SK-N-SH treated with all-trans-retinoic acid at 6 μM for 48 hours (cell line): ENCODE measurements around the gene SKI.

Source experiments
- ARNTL ChIP-seq: fragments of 450-650 bp; formaldehyde crosslinking; IDR thresholded peaks from 2 replicates; pipeline ENCODE4 v1.5.0; 2020; ENCODE audit warnings: low read depth, mild to moderate bottlenecking, moderate library complexity, borderline replicate concordance
- ZFP3 ChIP-seq: fragments of 250-450 bp; sonication (Bioruptor Pico); IDR thresholded peaks from 2 replicates; pipeline ENCODE4 v1.5.0; 2020; ENCODE audit warnings: mild to moderate bottlenecking, moderate library complexity
- ZNF565 ChIP-seq: fragments of 450-650 bp; formaldehyde crosslinking; conservative IDR thresholded peaks from 2 replicates; pipeline ENCODE4 v1.5.0; 2020; ENCODE audit warnings: low read depth, mild to moderate bottlenecking, moderate library complexity

GRCh38 chr1:2268285-2269056 lies 40.4 kb downstream of the SKI start:
- TF ChIP-seq ARNTL (CRISPR knock-in tag) = no peak
- TF ChIP-seq ZNF565 = no peak
- no peak for TF ChIP-seq ZFP3 (CRISPR knock-in tag)
